Measurements from ENCODE around the gene PLA2G1B.

PLA2G1B gene

DNA sequence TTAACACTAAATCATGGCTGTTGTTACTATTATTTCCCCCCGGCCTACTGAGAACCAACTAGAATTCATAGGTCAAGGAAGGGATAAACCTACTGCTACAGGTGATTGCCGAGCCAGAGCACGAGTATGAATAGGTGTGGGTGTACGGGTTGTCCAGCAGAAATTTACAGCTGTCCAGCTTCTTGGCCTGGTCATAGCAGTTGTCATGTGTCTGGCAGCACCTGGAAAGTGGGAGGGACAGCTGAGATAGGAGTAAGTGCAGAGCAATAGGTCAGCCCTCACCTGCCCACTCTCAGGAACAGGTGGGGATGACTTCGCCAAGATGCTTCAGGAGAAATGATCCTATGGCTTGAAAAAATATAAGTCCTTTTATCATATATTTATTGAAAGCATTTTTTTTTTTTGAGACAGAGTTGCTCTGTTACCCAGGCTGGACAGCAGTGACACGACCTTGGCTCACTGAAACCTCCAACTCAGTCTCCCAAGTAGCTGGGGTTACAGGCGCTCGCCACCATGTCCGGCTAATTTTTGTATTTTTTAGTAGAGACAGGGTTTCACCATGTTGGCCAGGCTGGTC, 2.6 kb downstream of the PLA2G1B start:
- DNase-seq (ENCODE audit: low read depth in 2 of 2) = no peak

DNA sequence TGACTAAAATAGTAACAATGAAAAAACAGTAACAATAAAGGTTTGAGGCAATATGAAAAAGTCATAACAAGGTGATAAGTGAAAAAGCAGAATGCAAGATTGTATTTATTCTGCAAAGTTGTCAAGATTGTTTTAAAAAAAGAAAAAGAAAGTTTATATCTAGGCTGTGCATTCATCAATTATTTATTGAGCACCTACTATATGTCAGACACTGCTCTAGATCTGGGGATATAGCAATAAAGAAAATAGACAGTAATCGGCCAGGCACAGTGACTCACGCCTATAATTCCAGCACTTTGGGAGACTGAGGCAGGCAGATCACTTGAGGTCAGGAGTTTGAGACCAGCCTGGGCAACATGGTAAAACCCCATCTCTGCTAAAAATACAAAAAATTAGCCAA, 3.8 kb downstream of the PLA2G1B start:
- no peak for DNase-seq (ENCODE audit: low read depth in 2 of 2)

DNA sequence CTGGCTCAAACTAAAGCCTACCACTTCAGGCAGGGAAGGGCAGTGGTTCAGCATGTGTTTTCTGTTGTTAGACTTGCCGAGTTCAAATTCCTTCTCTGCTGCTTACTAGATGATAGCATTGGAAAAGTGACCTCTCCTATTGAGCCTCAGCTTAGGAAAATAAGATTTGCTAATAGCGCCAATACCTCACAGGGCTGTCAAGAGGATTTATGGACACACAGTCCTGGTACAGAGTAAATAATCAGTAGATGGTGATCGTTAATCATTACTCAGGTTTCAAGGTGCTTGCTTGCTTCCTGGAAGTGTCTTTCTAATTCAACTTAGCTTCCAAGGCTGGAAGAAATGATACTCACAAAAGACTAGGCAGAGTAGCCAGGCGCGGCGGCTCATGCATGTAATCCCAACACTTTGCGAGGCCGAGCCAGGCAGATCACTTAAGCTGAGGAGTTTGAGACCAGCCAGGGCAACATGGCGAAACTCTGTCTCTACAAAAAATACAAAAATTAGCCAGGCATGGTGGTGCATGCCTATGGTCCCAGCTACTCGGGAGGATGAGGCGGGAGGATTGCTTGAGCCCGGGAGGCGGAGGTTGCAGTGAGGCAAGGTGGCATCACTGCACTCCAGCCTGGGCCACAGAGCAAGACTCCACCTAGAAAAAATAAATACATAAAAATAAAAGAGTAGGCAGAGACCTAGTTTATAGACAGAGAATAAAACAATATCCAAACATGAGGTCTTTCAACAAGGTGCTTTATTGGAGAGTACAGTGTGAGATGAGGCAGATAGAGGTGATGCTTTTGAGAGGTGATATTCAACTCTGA, 6.0 kb downstream of the PLA2G1B start:
- no peak for DNase-seq (ENCODE audit: low read depth in 2 of 2)

DNA sequence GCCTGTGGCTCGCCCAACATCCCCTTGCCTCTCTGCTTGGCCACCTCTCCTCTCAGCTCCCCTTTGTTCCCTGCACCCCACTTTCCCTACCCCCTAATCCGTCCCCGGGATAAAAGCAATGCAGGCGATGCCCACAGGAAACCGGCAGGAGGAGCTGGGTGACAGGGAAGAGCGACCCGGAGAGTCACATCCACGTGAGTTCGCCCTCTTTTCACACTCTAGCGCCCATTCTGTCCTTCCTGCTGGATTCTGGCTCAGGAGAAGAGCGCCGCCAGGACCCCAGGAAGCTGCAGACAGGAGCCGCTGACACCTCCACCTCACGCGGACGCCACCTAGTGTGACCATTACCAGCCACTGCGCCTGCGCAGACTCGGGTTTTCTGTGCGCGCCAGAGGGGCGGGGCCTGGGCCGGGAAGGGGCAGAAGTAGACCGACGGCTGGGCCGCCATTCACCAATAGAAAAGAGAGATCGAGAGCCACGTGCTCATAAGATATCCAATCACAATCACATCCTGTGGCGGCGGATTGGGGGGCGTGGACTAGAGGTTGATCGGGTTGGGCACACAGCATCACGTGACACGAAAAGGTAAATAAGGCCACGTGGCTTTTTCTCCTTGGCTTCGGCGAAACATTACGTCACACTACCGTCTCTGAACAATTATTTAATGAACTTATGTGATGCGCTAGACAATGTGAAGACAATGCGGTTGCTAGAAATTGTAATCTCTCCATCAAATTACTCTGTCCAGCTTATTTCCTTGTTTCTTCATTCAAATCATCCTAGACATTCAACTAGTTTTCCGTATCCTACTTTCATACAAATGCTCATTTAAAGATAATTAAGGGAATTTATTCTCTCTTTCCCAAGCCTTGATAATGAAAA, 10.1 kb downstream of the PLA2G1B start:
- DNase-seq (ENCODE audit: low read depth in 2 of 2) = peak; percentile 100

DNA sequence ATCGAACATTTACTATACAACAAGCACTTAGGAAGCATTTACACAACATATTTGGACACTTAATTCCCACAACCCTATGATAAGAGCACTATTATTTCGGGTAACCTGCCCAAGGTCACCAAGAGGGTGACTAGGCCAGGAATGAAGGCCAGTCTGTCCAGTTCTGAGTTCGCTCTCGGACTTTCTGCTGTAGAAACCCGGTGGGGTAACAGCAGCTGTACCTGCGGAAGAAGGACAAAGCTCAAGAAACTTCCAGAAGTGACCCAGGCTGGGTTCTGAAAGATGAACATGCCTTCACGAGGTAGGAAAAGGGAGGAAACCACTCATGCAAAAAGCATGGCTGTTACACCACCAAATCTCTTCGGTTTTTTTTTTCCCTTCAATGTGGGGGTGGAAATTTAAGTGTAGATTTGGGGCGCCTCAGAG, 10.8 kb downstream of the PLA2G1B start:
- no peak for DNase-seq (ENCODE audit: low read depth in 2 of 2)

DNA sequence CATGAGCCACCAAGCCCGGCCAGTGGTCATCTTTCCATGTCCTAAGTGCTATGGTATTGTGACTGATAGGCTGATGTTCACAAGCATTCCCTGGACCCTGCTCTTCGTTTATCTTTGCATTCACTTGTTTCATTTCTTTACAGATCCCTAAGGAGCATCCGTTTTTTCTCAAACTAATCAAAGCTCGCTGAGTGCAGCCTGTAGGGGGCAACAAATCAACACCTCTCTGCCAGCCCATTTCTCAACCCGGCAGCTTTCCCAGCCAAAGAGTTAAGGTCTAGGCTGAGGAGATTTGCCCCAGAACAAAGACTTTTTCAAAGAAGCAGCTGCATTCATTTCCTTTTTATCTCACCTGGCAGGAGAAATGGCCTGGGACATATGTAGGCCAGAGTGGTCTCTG, 13.4 kb downstream of the PLA2G1B start:
- DNase-seq (ENCODE audit: low read depth in 2 of 2) = no peak

DNA sequence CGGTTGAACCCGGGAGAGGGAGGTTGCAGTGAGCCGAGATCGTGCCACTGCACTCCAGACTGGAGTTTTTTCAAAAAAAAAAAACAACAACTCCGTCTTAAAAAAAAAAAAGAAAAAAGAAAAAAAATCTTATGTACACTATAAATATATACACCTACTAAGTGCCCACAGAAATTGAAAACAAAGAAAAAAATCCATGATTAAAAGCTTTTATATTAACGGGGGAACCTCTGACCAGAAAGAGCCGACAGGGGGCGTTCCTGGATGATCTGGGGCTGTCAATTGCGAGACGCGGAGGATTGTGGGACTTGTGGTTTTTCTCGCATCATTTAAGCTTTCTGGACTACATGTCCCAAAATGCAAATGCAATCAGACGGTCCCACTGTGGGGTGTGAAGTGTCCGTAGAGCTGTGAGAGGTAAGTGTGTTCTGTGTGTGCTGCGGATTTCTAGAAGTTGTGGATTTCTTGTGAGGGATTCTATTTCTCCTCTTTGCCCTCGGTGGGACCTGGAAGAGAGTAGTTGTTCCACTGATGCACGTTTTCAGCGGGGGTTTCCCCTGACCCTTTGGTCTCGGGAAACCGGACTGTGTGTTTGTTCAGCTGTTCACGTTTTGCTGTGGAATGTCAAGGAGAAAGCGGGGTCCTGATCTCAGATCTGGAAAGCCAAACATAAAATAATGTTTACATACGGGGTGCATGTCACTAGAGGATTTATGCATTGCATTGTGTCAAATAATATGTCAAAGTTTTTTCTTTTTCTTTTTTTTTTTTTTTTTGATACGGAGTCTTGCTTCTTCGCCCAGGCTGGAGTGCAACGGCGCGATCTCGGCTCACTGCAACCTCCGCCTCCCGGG, 25.4 kb downstream of the PLA2G1B start, which contains the start of gene SIRT4:
Gene SIRT4 (plus strand): TSS at position 360 of the 854 bp plus-strand sequence. CDS start 1,241 bp downstream, outside the sequence.
- DNase-seq (ENCODE audit: low read depth in 2 of 2) = peak; percentile 76 to 79

DNA sequence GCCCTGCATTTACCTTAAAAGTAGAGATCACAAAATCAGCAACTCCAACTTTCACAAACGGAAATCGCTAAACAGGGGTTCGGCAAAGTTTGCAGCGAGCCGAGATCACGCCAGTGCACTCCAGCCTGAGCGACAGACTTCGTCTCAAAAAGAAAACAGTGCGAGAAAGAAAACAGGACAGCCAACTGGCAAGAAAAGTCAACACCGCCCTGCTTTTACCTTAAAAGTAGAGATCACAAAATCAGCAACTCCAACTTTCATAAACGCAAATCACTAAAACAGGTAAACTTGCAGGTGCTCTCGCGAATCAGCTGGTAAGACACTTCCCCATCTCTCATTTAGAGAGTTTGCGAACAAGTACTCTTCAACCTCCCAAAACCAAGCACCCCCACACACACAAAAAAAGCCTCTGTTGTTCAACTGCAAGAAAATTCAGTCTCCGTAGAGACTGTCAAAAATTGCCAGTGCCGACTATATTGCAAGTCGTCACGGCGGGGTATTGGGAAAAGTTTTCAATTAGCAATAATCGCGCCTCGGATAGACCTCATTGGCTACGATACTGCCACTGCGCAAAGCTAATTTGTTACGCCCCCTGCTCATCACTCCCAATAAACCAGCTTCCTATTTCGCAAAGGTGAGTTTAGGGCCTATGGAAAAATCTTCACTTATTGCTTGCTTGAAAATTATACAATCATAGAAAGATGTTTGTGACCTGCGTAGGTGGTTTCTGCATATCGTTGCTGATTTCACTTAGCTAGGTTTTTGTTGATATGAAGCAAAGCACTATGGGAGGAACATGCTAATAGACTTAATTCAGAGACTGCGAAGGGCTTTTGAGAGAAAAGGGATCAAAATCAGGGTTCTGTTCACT, 34.7 kb downstream of the PLA2G1B start, which contains the start of gene RNU4-1:
Gene RNU4-1 (minus strand): TSS at position 577 of the 871 bp plus-strand sequence.
- DNase-seq (ENCODE audit: low read depth in 2 of 2) = peak; percentile 48 to 68

DNA sequence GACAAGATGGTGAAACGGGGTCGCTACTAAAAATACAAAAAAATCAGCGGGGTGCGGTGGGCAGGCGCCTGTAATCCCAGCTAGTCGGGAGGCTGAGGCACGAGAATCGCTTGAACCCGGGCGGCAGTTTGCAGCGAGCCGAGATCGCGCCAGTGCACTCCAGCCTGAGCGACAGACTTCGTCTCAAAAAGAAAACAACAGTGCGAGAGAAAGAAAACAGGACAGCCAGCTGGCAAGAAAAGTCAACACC, 35.2 kb downstream of the PLA2G1B start:
- DNase-seq (ENCODE audit: low read depth in 2 of 2) = no peak

DNA sequence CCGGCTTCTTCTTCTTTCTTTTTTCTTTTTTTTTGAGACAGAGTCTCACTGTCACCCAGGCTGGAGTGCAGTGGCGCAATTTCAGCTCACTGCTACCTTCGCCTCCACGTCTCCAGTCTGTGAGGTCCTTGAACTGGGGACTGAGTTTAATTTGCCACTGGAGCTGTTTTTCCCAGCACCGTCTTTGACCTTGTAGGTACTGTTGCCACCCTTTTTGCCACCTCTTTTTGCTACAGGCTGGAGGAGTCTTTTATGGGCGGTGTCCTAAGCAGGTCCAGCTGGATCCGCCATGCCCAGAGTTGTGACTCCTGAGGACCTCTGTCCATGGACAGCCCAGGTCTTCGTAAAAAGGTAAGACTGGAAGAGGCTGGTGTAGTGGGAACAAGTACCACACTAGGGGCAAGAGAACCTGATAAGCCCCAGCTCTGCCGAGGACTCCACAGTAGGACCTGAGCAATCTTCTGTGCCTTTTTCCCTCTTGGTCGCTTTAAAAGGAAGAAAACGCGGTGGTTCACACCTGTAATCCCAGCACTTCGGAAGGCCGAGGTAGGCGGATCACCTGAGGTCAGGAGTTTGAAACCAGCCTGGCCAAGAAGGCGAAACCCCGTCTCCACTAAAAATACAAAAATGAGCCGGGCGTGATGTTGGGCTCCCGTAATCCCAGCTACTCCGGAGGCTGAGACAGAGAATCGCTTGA, 36.8 kb downstream of the PLA2G1B start:
- peak in 1 of 2 donors; percentile 1 for DNase-seq (ENCODE audit: low read depth in 2 of 2)

DNA sequence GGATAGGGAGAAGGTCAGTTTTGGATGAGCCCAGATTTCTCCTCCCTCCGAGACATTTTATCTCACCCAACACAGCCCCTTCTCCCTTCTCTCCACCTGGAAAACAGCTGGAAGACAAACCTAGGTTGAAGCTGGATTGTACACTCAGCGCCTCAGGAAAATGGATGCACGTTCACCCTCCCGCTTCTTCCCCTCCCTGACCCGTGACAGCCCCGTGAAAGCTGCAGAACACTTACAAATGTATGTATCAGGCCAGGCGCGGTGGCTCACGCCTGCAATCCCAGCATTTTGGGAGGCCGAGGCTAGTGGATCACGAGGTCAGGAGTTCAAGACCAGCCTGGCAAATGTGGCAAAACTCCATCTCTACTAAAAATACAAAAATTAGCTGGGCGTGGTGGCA, 40.1 kb downstream of the PLA2G1B start:
- DNase-seq (ENCODE audit: low read depth in 2 of 2) = no peak

DNA sequence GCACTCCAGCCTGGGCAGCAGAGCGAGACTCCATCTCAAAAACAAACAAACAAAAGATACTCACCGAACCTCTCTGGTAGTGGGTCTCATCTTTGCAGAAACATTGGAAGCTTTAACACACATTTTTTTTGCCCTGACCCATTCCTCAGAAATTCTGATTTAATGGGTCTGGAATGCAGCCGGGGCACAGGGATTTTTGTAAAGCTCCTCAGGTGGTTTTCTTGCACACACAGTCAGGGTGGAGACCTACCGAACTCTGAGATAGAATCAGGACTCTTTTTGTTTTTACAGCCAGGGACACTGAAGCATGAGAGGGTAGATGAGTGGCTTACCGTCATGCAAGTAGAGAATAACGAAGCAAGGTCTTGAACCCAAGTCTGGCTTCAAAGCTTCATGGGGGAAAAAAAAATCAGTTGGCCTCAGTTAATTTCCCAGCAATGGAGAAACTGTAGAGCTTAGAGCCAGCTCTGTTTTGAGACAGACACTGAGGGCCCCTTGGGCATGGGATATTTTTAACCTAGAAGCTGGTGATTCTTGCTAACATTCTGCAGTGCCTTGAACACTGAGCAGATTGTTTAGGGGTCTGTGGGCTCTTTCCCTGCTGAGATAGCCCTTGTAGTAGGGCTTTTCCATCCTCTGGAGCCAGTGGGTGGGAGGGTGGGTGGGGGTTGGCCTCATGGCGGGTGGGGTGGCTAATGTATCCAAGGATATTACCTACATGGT, 40.6 kb downstream of the PLA2G1B start:
- no peak for DNase-seq (ENCODE audit: low read depth in 2 of 2)

DNA sequence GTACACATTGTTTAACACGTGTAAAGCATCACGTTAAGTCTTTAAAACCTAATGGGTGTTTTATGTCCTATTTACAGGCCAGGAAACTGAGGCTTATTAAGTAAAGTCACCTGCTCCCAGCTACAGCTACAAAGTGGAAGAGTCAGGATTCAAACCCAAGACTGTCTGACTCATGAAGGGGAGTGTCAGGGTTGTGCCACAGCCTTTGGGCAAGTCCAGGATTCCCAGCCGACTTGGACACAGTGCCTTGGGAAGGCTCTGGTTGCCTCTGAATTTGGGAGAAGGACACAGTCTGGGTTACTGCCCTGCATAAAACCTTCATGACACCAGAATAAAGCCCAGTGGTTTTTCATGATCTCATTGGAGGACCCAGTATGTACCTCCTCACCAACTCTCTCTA, 43.2 kb downstream of the PLA2G1B start:
- no peak for DNase-seq (ENCODE audit: low read depth in 2 of 2)

DNA sequence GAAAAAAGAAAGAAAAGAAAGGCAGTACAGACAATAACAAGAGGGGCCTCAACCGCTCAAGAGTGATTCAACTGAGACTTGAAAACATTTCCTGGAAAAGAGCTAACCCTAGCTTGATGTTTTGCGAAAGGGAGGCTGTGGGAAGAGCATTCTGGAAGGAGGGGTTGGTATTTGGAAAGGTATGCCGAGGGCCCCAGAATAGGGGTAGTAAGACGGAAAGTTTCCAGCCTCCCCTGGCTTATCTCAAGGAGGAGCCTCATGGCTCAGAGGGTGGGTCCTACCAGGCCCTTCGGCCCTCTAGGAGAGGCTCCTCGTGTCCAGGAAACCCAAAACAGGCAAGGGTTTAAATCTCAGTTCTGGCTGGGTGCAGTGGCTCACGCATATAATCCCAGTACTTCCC, 44.3 kb downstream of the PLA2G1B start:
- DNase-seq (ENCODE audit: low read depth in 2 of 2) = no peak

DNA sequence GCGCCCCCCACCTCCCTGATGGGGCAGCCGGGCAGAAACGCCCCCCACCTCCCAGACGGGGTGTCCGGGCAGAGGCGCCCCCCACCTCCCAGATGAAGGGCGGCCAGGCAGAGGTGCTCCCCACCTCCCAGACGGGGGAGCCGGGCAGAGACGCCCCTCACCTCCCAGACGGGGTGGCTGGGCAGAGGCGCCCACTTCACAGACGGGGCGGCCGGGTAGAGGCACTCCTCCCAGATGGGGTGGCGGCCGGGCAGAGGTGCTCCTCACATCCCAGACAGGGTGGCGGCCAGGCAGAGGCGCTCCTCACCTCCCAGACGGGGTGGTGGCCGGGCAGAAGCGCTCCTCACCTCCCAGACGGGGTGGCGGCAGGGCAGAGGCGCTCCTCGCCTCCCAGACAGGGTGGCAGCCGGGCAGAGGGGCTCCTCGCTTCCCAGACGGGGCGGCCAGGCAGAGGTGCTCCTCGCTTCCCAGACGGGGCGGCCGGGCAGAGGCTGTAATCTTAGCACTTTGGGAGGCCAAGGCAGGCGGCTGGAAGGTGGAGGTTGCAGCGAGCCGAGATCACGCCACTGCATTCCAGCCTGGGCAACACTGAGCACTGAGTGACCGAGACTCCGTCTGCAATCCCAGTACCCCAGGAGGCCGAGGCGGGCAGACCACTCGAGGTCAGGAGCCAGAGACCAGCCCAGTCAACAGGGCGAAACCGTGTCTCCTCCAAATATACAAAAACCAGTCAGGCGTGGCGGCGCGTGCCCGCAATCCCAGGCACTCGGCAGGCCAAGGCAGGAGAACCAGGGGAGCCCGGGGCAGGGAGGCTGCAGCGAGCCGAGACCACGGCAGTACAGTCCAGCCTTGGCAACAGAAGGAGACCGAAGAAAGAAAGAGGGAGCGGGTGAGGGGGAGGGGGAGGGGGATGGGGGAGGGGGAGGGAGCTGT, 49.2 kb downstream of the PLA2G1B start:
- DNase-seq (ENCODE audit: low read depth in 2 of 2) = no peak

DNA sequence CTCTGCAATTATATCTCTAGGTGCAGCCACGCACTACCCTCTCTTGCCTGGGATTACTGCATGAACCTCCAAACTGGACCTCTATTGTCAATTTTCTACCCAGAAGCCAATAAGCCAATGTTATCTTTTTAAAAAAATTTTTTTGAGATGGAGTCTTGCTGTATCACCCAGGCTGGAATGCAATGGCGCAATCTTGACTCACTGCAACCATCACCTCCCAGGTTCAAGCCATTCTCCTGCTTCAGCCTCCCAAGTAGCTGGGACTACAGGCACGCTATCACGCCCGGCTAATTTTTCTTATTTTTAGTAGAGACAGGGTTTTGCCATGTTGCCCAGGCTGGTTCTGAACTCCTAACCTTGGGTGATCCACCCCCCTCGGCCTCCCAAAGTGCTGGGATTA, 50.8 kb downstream of the PLA2G1B start:
- no peak for DNase-seq (ENCODE audit: low read depth in 2 of 2)

Measured in stimulated activated CD8-positive, alpha-beta memory T cell treated with anti-CD3 and anti-CD28 coated beads, Interleukin-2, amount 100 ng/mL, for 48 hours (primary cell).